Stimulated activated CD8-positive, alpha-beta memory T cell treated with anti-CD3 and anti-CD28 coated beads, Interleukin-15, amount 100 ng/mL, for 48 hours (primary cell): ENCODE measurements around the gene DNAH1.

Experiments
- DNase-seq, 2 donors: peaks; one replicate each; pipeline ENCODE4 v3.0.0-alpha.2; 2020; ENCODE audit warnings: low read depth in 2 of 2

Gene DNAH1

DNA sequence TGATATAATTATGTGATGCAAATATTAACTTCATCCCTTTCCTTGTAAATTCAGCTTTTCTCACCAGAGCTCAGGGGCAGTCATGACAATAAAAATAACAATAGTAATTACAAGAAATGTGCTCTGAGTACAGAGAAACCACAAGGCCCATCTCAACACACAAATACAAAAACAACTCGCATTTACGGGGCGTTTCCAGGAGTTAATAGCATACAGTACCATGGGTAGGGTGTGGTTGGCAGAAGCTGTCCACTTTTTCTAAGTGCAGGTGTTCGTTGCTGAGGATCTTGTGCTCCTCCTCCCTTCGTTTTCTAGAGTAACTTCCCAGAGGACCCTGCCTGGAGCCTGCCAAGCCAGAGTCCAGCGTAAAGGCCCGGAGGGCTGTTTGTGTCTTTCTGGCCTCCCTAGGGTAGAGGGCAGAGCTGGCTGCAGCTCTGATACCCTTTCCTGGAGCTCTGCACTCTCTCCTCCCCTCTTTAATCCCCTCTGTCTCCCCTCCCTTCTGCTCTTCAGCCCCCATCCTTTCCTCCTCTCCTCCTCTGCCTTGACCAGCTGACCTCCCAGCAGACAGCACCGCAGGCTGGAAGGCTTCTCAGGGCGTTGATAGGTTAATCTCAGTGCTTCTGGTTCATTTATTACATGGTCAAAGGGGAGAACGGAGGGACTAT lies 117.3 kb downstream of the DNAH1 start:
- no peak for DNase-seq

- DNase-seq: no peak
These were observed 117.9 kb downstream of the DNAH1 start for GRCh38 chr3:52433996-52434479.

GRCh38 chr3:52434491-52435115 lies 118.5 kb downstream of the DNAH1 start:
- no peak for DNase-seq

DNA sequence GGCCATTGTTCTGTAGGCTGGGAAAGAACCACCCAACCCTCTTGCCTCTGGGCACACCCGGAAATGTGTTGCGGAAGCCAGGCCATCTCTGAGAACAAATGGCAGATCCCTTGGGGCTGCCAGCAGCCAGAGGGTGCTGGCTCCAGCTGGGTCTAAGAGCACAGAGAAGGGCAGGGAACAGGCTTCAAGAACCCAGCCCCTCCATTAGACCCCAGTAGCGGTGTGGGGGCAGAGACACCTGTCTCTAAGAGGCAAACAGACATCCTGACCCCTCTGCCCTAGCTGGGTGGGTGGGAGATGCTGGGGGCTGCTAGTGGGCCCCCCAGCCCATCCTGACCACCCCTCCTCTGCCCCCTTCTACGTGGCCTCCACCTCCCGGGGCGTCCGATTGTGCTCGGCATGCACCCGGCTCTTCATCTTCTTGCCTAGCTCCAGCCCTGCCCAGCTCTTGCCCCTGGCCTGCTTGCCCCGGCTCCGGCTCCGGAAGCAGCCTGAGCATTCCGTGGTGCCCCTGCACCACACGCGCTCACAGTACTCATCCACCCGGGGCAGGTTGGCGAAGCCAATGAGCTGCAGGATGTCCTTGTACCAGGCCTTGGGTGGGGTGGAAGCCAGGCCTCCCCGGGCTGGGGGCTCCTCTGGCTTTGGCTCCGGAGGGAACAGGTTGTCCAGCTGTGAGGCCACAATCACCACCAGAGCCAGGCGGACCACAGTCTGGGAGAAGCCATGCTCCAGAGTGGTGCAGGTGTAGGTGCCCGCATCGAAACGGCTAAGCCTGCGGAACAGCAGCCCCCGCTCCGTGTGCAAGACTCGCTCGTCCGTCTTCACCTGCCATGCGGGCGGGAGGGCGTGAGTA lies 119.4 kb downstream of the DNAH1 start:
- DNase-seq: no peak

- no peak for DNase-seq
These were observed 120.5 kb downstream of the DNAH1 start for GRCh38 chr3:52436500-52437149.

DNA sequence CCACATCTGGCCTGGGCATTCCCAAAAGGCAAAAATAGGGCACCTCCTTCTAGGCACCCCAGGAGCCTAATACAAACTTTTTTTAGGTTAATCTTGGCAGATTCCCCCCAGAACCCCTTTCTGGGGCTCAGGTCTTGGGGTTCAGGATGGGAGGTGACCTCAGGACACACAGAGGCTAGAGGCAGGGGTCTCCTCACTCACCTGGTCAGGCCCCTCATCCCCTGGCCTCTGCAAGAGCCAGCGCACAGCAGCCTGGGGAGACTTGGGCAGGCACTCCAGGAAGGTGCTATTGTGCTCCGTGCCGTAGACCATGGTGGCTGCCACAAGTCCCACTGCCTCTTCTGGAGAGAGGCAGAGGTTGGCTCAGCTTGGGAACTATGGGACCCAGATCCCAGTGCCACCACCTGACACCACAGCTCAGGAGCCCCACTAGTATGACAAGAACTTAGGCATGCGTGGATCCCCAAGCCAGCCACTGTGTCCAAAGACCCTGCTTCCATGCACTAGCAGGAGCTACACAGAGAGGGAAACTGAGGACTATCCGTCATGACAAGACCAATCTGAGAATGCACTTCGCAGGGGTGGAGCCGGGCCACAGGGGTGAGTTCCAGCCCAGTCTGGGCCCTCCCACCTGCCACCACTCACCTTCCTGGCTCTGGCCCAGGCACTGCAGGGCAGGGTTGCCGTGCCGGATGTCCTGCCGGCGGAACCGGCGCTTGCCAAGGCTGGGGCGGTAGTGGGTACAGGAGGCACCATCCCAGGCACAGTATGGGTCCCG lies 121.4 kb downstream of the DNAH1 start:
- DNase-seq: no peak

DNA sequence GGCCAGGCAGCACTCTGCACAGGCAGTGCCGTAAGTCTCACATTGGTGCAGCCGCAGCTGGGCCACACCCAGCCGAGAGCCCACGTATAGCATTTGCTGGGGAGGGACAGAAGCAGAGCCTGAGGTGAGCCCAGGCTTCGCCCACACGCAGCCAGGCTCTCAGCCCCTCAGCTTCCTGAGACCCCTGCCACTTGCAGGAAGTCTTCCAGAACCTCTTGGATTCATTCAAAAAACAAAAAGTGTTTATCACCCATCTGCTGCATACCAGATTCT lies 121.9 kb downstream of the DNAH1 start:
- DNase-seq: no peak

DNA sequence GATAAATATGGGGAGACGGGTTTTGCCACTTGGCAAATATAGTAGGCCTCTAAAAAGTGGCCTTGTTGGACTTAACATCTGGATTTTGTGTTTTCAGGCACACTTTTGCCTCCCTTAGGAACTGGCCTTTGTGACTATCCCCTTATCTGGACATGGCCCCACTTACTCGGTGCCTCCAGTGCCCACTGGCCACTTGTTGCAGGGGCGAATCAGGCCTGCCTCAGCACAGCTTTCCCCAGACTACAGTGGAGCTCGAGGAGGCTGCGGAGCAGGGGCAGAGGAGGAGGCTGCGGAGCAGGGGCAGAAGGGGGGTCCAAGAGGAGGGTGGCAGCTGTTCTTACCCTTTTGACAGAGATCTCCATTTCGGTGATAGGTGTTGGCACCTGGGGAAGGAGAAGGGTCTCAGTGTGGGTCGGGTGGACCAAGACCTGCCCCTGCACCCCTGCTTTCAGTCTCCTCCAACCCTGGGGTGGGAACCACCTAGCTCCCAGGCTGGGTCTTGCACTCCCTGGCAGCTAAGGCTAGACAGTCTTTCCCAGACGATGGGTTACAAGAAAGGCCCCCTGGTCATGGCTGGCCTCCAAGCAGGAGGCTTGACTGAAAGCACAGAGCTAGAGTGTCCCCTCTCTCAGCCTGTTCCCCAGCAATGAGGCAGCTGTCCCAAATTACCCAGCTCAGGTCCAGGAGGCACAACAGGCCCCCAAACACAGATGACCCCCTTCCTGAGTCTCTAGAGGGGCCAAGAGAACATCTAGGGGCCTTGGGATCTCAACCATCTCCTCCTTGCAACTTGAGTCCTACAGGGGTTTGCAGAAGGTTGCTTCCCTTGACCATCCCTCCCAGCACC lies 122.7 kb downstream of the DNAH1 start:
- DNase-seq: no peak

DNA sequence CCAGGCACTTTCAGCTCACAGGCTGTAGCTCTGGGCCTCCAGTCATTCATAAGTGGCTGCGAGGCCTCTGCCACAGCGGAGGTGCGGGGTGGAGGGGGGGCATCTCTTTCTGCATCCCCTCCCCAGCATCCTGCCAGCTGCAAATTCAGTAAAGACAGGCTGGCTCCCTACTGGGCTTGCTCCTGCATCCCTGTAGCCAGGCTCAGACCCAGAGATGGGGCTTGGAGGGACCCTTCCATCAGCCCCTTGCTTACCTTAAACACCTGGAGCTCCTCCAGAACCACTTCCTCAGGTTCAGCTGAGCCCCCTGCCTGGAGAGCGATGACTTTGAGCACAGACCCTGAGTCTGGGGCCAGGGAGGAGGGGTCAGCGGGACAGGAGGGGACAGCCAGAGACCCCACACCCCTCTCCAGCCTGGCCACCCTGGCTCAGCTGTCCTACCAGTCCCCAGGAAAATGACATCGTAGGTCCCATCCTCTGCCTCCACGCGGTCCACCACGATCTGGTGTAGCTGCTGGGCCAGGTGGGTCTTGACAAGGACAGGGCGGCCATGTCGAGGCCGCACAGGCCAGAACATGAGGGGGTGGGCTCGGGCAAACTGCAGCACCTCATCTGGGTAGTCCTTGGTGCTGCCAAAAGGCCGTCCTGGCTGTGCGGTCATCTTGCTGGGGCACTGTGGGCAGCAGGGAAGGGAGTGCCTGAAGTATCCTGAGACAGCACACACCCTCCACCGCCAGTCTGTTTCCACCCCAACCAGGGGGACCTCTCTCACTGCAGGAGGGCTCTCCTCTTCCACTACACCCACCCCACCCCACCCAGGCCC lies 123.5 kb downstream of the DNAH1 start:
- no peak for DNase-seq

DNA sequence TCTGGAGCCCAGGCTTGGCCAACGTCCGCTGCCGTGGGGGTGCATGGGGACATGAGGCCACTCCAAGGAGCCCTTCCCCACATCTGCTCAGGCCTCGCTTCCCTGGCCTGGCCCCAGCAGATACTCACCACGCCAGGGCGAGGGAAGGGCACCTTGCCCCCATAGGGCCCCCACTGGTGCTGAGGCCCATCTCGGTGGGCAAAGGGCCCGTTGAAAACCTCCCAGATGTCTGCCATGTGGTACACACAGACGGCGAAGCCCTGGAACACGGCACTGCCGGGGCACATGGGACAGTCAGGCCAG lies 124.1 kb downstream of the DNAH1 start:
- no peak for DNase-seq

DNA sequence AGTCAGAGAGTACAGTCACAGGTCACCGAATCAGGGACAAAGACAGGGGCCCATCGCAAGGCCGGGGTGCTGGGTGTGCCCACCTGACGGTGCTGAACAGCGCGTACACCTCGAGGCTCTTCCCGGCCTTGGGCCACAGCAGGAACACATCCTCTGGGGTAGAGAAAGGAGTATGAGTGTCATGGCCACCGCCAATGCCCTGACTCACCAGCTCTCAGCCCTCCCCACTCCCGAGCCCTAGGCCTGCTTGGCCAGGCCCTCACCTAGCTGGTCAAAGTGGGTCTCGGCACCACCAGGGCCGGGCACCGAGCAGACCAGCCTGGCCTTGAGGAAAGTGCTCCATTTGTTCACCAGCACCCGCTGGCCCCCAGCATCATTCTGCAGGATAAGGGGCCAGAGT lies 124.6 kb downstream of the DNAH1 start:
- no peak for DNase-seq

DNA sequence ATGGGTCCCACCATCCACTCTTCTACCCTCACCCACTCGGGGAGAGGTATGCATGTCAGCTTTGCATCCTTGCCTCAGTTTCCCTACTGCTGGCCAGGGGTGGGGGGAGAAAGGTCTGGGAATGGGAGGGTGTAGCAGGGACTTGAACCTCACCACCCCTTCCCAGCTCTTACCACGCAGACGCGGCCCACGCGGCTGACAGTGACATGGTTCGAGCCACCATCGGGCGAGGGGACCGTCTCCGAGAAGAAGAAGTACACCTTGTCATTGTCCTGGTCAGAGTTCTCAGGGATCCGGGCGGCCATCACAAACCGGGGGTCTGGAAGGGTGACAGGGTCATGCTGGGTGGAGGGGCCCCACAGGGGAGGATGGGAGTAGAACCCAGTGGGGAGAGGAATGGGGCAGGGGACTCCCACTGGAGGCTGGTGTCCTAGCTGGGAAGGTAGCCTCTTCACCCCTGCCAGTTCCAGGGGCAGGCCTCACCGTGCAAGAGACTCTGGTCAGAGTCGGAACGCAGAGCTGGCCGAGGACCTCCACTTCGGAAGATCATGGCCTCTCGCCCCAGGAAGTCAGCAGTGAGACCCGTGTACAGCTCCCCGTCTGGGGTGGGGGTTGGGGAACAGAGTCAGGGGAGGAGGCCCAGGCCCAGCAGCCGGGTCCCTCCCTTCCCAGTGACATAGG lies 125.1 kb downstream of the DNAH1 start:
- no peak for DNase-seq

GRCh38 chr3:52441772-52442332 lies 125.7 kb downstream of the DNAH1 start:
- DNase-seq: no peak

- no peak for DNase-seq
These were observed 126.5 kb downstream of the DNAH1 start for GRCh38 chr3:52442409-52443267.

DNA sequence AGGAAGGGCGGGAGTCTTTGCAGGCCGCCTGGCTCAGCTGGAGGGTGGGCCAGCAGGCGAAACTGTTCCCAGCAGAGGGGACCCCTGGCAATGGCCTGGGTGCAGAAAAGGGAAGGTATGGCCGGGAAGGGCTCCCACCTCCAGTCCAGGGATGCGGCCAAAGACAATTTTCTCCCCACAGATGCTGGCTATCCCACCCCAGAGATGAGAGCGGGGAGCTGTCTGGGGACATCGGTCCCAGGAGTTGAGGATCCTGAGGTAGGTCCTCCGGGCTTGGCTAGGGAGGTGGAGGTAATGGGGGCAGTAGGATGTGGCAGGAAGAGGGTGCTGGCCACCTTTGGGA lies 127.1 kb downstream of the DNAH1 start:
- DNase-seq: no peak

DNA sequence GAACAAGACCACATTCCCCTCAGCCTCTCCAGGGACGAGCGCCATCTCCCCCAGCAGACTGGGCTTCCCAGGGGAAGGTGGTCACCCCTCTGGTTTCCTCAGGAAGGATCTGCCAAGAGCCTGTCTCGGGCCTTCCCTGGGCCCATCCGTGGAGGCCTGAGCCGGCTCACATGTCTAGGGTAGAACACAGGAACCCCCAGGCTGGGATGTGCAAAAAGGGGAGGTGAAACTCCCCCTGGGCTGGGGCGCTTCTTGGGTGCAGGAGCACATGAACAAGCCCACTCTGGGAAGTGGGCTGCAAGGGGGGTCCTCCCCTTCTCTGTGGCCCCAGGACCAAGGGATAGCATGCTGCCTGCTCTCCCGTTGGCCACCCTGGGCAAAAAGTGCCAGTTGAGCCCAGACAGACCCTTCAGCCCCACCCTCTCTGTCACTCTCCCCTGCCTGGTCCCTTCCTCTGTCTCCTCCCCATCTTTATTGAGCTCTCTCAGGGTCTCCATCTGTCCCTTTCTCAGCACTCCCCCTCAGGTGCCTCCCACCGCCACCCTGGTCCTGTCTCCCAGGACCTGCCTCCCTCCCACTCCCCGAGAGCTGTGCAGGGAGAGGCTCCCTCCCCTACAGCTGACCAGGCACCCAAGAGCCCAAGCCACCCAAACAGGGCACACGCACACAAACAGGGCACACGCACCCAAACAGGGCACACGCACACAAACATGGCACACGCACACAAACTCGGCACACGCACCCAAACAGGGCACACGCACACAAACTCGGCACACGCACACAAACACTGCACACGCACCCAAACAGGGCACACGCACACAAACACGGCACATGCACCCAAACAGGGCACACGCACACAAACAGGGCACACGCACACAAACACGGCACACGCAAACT lies 127.9 kb downstream of the DNAH1 start:
- no peak for DNase-seq
